Smooth muscle cell (in vitro differentiated cells): ENCODE data around the gene RIMBP2. TPM values are rescaled to one million over a fixed set of nuclear protein-coding genes. Genes with fewer than 3 reads are reported as not detected.

Source experiments
- DNase-seq: peaks from one replicate; lab custom pipeline; 2025; ENCODE audit not compliant: unreplicated experiment; lab: John Stamatoyannopoulos, UW
- H2AFZ ChIP-seq: fragments of 200-600 bp; sonication (generic); 2 replicates; pipeline ENCODE4 v1.6.0; 2016; ENCODE audit warnings: antibody characterized with exemption, low read depth, mild to moderate bottlenecking
- H3F3A ChIP-seq: fragments of 200-600 bp; sonication (generic); 2 replicates; pipeline ENCODE4 v1.6.0; 2017; ENCODE audit warnings: antibody characterized with exemption, low read depth
- H3K27ac ChIP-seq: fragments of 200-600 bp; sonication (generic); 2 replicates; pipeline ENCODE4 v1.5.1; 2016; ENCODE audit warnings: low read depth, mild to moderate bottlenecking
- H3K27me3 ChIP-seq: fragments of 200-600 bp; sonication (generic); 2 replicates; pipeline ENCODE4 v1.6.1; 2016; ENCODE audit warnings: low read depth, mild to moderate bottlenecking
- H3K36me3 ChIP-seq: fragments of 200-600 bp; sonication (generic); 2 replicates; pipeline ENCODE4 v1.5.1; 2016; ENCODE audit warnings: low read depth
- H3K4me1 ChIP-seq: fragments of 200-600 bp; sonication (generic); 2 replicates; pipeline ENCODE4 v1.5.1; 2016; ENCODE audit warnings: low read depth
- H3K4me2 ChIP-seq: fragments of 200-600 bp; sonication (generic); 2 replicates; pipeline ENCODE4 v1.6.0; 2016; ENCODE audit warnings: mild to moderate bottlenecking
- H3K4me3 ChIP-seq: fragments of 200-600 bp; sonication (generic); 2 replicates; pipeline ENCODE4 v1.5.1; 2016; ENCODE audit warnings: mild to moderate bottlenecking
- H3K79me2 ChIP-seq: fragments of 200-600 bp; sonication (generic); 2 replicates; pipeline ENCODE4 v1.6.0; 2016; ENCODE audit warnings: low read depth, mild to moderate bottlenecking
- H3K9ac ChIP-seq: fragments of 200-600 bp; sonication (generic); 2 replicates; pipeline ENCODE4 v1.6.0; 2016; ENCODE audit warnings: low read depth
- H3K9me3 ChIP-seq: fragments of 200-600 bp; sonication (generic); replicated peaks from 2 replicates; pipeline ENCODE4 v1.5.1; 2016; ENCODE audit warnings: low read depth
- H4K20me1 ChIP-seq: fragments of 200-600 bp; sonication (generic); 2 replicates; pipeline ENCODE4 v1.6.0; 2016; ENCODE audit warnings: low read depth
- WGBS: methylation state at CpG from one replicate; pipeline ENCODE4 v1.1.7; 2016; ENCODE audit warnings: low lambda C conversion rate; 5-methylcytosine and 5-hydroxymethylcytosine counted together
- polyA plus RNA-seq: library from polyadenylated mRNA; unstranded; fragments of >200 nt; fragmentation: Nextera tagmentation; extraction: Ambion mirVana; gene quantifications from 2 replicates; pipeline ENCODE4 v1.2.1, GENCODE V29; 2016
- total RNA-seq: library from RNA; depleted of rRNA; stranded (reverse); fragments of >200 nt; gene quantifications from 2 replicates; pipeline ENCODE4 v1.2.3, GENCODE V29; 2014
- TF ChIP-seq, protein P1 (sequence below): fragments of 200-600 bp; sonication (generic); IDR thresholded peaks from 2 replicates; pipeline ENCODE4 v1.5.1; 2017; ENCODE audit warnings: borderline replicate concordance, mild to moderate bottlenecking, antibody characterized with exemption; ENCODE audit not compliant: insufficient read depth, poor library complexity, severe bottlenecking

Gene RIMBP2
- total and polyA plus RNA-seq, 2 experiments from 2014 or later = 2.3 TPM; not detected in 1

DNA sequence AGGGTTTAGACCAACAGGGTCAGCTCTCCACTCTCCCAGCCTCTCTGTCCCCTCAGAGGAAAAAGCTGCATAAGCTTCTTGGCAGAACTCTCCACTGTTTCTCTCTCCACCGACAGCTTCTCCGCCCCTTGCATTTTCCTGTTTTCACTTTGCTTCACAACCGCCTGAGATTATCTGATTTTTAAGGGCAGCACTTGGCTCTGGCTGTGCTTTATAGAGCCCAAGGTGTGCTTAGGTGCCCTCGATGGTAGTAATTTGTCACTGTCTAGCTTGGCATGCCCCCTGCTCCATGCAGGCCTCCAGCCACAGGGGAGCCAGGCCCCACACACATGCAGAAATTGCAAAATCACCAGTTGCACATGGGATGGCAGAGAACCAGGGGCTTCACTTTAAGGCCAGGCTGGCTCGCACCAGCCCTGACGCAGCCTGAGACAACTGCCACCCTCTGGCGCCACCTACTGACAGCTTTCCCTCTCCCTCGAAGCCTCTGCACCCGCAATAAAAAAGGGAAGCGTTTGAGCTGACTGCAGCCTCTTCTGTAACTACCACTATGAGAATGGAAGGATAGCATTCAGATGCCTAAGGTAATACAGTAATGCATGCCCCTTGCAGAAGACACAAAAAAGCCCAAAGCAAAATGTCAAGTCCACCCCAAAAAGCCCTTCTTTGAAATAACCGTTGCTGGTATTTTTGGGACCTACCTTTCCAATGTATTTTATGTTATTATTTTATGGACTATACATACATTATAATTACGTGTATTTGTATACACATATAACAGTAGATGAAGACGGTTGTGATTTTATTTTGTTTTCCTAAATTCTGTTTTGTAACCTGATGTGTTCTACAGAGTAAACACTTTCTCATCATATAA, 32.0 kb upstream of the RIMBP2 start:
- TF ChIP-seq, protein P1, sequence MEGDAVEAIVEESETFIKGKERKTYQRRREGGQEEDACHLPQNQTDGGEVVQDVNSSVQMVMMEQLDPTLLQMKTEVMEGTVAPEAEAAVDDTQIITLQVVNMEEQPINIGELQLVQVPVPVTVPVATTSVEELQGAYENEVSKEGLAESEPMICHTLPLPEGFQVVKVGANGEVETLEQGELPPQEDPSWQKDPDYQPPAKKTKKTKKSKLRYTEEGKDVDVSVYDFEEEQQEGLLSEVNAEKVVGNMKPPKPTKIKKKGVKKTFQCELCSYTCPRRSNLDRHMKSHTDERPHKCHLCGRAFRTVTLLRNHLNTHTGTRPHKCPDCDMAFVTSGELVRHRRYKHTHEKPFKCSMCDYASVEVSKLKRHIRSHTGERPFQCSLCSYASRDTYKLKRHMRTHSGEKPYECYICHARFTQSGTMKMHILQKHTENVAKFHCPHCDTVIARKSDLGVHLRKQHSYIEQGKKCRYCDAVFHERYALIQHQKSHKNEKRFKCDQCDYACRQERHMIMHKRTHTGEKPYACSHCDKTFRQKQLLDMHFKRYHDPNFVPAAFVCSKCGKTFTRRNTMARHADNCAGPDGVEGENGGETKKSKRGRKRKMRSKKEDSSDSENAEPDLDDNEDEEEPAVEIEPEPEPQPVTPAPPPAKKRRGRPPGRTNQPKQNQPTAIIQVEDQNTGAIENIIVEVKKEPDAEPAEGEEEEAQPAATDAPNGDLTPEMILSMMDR = peak; percentile 83
- Histone ChIP-seq H3K36me3 (no peaks in the 10 kb centered on the region), H3K4me1 (no peaks in the 10 kb centered on the region), H3K27me3 (peaks cover 14% of the 10 kb centered on the region), H3K9ac (no peak overlapping the region), H3K4me2 (no peak overlapping the region), H3K27ac (no peak overlapping the region), H3K79me2 (no peaks in the 10 kb centered on the region), H3K4me3 (no peak overlapping the region), H2AFZ (no peak overlapping the region), H3K9me3 (no peaks in the 10 kb centered on the region), H4K20me1 (no peaks in the 10 kb centered on the region), H3F3A (no peaks in the 10 kb centered on the region)
- peak; percentile 52 for DNase-seq
- 21% methylated on average over 13 of the region's 13 CpGs for WGBS

DNA sequence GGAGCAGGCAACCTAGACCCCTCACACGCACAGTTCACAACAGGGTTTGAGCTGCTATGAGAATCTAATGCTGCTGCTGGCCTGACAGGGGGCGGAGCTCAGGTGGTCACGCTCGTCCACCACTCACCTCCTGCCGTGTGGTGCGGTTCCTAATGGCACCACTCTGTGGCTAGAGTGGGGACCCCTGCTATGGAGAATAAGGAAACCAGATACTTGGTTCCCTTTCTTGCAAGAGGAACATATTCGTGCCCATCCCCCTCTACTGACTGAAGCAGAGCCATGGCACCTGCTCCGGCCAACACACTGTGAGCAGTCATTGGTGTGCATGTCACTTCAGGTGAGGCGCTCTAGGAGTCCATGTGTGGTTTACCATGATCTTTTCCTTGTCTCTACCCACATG, 30.4 kb upstream of the RIMBP2 start:
- no peak overlapping the region for H3K4me2 ChIP-seq
- H3F3A ChIP-seq = no peaks in the 10 kb centered on the region
- H3K4me1 ChIP-seq = no peaks in the 10 kb centered on the region
- TF ChIP-seq, protein P1 = no peak
- H3K27me3 ChIP-seq = peaks cover 13% of the 10 kb centered on the region
- no peak overlapping the region for H2AFZ ChIP-seq
- no peak overlapping the region for H3K4me3 ChIP-seq
- H4K20me1 ChIP-seq = no peaks in the 10 kb centered on the region
- H3K27ac ChIP-seq = no peak overlapping the region
- no peaks in the 10 kb centered on the region for H3K36me3 ChIP-seq
- no peak overlapping the region for H3K9ac ChIP-seq
- DNase-seq = no peak
- H3K9me3 ChIP-seq = no peaks in the 10 kb centered on the region
- no peaks in the 10 kb centered on the region for H3K79me2 ChIP-seq
- WGBS = 82% methylated on average over 9 of the region's 9 CpGs

DNA sequence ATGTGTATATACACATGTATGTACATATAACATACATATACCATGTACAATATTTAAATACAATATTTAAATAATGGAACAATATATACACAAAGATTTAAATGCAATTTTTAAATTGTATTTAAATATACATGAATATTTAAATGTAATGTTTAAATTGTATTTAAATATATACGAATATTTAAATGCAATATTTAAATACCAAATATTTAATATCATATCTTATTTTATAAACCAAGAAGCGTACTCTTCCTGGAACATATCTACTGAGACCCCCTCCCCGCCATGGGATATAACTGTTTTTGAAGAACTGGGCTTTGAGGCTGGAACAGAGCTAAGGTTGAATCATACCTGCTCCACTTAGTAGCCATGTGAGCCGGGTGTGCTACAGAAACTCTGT, 29.8 kb upstream of the RIMBP2 start:
- peaks cover 7% of the 10 kb centered on the region for H3K27me3 ChIP-seq
- H3K4me1 ChIP-seq = no peaks in the 10 kb centered on the region
- TF ChIP-seq, protein P1 = no peak

More for the DNA sequence above, 29.8 kb upstream of the RIMBP2 start:
- H3F3A ChIP-seq = no peaks in the 10 kb centered on the region
- no peaks in the 10 kb centered on the region for H3K9me3 ChIP-seq
- no peaks in the 10 kb centered on the region for H4K20me1 ChIP-seq
- H3K4me3 ChIP-seq = no peak overlapping the region
- no peaks in the 10 kb centered on the region for H3K79me2 ChIP-seq
- no peak for DNase-seq
- no peak overlapping the region for H3K4me2 ChIP-seq
- WGBS = 92% methylated on average over 4 of the region's 4 CpGs
- no peaks in the 10 kb centered on the region for H3K36me3 ChIP-seq
- H2AFZ ChIP-seq = no peak overlapping the region
- H3K27ac ChIP-seq = no peak overlapping the region
- H3K9ac ChIP-seq = no peak overlapping the region
